ENCODE results near the gene SNAPC4. TPM values are rescaled to one million over a fixed set of nuclear protein-coding genes. Genes with fewer than 3 reads are reported as not detected.
A peak's percentile ranks its signal among the peaks of the same experiment; 100 is the strongest.

Gene SNAPC4, protein sequence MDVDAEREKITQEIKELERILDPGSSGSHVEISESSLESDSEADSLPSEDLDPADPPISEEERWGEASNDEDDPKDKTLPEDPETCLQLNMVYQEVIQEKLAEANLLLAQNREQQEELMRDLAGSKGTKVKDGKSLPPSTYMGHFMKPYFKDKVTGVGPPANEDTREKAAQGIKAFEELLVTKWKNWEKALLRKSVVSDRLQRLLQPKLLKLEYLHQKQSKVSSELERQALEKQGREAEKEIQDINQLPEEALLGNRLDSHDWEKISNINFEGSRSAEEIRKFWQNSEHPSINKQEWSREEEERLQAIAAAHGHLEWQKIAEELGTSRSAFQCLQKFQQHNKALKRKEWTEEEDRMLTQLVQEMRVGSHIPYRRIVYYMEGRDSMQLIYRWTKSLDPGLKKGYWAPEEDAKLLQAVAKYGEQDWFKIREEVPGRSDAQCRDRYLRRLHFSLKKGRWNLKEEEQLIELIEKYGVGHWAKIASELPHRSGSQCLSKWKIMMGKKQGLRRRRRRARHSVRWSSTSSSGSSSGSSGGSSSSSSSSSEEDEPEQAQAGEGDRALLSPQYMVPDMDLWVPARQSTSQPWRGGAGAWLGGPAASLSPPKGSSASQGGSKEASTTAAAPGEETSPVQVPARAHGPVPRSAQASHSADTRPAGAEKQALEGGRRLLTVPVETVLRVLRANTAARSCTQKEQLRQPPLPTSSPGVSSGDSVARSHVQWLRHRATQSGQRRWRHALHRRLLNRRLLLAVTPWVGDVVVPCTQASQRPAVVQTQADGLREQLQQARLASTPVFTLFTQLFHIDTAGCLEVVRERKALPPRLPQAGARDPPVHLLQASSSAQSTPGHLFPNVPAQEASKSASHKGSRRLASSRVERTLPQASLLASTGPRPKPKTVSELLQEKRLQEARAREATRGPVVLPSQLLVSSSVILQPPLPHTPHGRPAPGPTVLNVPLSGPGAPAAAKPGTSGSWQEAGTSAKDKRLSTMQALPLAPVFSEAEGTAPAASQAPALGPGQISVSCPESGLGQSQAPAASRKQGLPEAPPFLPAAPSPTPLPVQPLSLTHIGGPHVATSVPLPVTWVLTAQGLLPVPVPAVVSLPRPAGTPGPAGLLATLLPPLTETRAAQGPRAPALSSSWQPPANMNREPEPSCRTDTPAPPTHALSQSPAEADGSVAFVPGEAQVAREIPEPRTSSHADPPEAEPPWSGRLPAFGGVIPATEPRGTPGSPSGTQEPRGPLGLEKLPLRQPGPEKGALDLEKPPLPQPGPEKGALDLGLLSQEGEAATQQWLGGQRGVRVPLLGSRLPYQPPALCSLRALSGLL (N-terminal part only)
- 10 to 100 TPM in 3 of 4 donors, 1 to 10 TPM in 1; 7.6 to 14.2 (median 12.3) TPM for polyA plus RNA-seq (ENCODE audit: insufficient read length in 4 of 4)

DNA sequence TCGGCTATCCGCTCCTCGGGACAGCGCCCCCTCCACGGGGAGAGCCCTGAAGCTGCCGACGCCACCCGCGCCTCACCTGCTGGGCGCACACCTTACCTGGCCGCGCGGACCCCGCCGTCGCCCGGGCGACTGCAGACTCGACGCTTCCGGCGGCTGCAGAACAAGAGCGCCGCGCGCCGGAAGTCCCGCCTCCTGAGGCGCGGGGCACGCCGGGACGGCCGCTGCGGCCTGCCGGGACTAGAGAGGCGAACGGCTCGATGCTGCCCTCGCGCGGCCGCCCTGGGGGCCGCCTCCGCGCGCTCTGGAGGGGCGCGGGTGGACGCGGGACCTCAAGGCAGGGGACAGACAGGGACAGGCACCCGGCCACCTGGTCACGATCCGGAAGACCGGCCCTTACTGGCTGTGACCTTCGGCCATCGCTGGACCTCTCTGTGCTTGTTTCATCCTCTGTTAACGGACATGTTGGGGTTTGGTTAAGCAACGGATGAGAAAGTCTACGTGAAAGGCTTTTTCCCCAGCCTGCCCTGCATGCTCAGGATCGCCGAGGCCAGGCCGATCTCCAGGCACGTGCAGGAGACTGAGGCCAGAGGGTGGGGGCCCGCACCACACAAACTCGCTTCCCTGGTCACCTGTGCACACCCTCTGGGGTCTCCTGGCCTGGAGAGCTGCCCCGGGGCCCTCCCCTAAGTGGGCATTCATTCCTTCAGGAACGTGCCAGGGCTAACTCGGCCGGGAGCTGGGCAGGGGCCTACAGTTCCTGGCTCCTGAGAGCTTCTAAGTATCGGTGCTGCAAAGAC, at the start of gene SNAPC4:
Gene SNAPC4, minus strand, starts transcription at position 133 of the 797 bp plus-strand sequence. CDS start 1,742 bp downstream, outside the sequence.
- peak; percentile 57 to 76 (median 72) for DNase-seq (ENCODE audit: low read depth in 4 of 4, low spot score in 3 of 4)

DNA sequence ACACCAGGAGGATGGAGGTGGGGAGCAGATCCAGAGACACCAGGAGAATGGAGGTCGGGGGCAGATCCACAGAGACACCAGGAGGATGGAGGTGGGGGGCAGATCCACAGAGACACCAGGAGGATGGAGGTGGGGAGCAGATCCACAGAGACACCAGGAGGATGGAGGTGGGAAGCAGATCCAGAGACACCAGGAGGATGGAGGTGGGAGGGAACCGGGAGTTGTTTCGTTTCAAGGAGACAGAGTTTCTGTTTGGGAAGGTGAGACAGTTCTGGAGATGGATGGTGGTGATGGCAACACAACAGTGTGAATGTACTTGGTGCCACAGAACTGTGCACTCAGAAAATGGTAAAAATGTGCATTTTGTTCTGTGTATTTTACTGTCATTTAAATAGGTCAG, 48.7 kb upstream of the SNAPC4 start:
- DNase-seq (ENCODE audit: low read depth in 4 of 4, low spot score in 3 of 4): no peak

DNA sequence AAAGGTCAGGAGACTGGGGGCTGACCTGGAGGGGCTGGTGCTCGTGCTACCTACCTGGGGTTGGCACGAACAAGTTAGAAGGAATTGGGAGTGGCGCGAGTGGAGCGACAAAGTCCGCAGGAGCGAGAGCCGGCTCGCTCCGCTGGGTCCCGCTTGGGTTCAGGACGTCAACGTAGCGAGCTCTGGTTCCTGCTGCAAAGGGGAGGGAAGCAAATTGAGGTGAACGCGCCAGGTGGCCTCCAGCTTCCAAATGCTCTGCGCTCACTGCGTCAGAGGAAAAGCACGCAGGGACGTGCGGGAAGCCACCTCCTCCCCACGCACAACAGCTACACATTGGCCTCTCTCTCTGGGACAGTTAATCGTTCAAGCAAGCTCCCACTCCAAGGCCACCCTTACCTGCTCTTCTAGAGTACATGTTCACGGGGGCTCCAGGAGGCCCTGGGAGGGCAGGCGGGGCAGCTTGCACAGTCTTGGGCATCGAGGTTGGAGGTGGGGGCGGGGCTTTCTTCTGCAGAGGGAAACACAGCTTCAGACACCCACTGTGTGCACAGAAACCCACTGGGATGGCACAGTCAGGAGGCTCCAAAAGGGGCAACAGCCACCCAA, 47.3 kb upstream of the SNAPC4 start:
- no peak for DNase-seq (ENCODE audit: low read depth in 4 of 4, low spot score in 3 of 4)

DNA sequence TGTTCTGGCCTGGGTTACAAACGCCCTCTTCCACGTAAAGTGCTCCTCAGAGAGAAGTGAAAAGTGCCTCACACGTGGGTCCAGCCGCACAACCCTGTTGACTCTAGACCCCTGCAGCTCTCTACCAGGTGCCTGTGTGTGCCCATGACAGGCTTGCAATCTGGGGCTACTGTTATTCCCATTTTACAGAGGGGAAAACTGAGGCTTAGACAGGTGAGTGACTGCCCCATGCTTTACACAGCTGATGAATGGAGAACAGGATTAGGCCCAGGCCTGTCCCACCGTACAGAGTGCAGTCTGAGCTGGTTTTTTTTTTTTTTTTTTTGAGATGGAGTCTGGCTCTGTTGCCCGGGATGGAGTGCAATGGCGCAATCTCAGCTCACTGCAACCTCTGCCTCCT, 45.8 kb upstream of the SNAPC4 start:
- DNase-seq (ENCODE audit: low read depth in 4 of 4, low spot score in 3 of 4): no peak

DNA sequence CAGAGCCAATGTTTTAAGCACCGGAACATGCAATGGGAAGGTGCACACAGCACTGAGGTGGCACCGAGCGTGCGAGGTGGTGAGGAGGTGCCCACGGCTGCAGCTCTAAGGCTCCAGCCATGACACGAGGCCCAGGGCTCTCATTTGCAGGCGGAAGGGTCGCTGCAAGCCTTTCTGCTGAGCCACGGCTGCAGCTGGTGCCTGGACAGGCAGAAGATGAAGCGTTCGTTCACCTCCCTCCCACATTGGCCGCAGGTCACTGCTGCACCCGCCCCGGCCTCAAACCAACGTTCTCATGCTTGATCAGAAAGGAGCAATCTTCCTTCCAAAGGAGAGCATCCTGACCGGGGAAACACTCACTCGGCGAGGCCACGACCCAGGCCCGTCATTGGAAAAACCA, 44.1 kb upstream of the SNAPC4 start:
- DNase-seq (ENCODE audit: low read depth in 4 of 4, low spot score in 3 of 4): no peak

DNA sequence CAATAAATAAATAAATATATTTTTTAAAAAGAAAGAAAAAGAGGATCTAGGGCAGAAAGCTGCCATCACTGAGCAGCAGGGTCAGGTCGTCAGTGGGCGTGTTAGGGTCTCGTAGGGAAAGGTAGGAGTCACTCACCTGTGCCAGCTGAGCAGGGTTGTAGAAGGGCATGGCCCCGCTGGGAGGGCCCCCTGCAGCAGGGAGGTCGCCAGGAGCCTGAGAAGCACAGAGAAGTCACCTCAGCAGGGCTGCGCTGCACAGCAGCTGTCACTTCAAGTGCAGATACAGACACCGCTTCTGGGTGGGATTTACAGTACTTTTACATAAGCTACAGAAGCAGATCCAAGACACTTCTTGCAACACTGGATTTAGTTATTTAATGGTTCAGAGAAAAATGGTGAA, 43.7 kb upstream of the SNAPC4 start:
- no peak for DNase-seq (ENCODE audit: low read depth in 4 of 4, low spot score in 3 of 4)

DNA sequence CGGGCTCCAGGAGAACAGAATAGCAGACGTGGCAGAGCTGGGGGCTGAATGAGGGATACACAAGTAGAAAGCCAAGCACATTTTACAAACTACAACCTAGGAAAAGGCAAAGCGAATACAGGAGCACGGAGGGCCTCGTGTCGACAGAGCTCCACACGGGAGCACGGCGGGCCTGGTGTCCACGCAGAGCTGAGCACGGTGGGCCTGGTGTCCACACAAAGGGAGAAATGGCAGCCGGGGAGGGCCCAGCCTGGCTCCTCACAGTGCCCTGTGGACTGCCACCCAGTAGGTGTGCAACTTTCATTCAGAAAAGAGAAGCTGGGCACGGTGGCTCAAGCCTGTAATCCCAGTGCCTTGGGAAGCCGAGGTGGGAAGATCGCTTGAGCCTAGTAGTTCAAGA, 43.1 kb upstream of the SNAPC4 start:
- DNase-seq (ENCODE audit: low read depth in 4 of 4, low spot score in 3 of 4): no peak

DNA sequence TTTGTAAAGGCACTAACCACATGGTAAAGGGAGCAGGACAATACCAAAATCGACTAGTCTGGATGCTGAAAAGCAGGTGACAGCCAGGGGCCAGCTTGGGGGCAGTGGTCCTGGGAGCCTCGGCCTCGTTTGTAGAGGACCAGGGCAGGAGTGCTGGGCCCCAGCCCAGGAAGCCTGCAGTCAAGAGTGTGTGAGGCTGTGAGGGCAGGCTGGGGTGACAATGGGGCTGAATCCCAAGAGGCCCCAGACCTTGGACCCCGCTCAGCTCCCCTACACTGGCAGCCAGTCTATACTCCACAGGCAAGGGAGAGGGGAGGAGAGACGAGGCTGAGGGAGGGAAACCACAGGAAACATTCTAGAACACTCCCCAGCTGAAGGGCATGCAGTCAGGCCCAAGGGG, 42.3 kb upstream of the SNAPC4 start:
- no peak for DNase-seq (ENCODE audit: low read depth in 4 of 4, low spot score in 3 of 4)

DNA sequence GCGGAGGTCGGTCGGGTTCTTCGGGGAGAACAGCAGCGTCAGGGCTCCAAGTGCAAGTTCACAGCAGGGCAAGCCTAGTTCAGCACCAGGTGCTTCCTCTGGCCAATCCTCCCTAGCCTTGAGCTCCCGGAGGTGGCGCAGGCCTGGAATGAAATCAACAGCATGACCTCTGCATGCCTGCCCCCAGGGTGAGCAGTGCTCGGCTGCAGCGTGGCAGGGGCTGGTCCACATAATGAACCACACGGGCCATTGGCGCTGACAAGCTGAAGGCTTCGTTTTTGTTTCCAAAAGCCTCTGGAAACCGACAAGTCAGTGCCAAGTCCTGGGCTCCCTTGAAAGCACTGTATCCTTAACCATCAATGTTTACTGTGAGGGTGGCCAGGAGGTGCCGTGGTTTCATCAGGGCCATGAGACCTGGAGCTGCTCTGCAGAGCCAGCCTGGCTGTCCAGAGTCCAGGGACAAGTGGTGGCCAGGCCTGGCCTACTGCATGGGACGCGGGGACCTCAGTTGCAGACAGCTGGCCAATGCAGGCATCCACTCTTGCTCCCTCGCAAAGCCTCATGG, 41.8 kb upstream of the SNAPC4 start:
- no peak for DNase-seq (ENCODE audit: low read depth in 4 of 4, low spot score in 3 of 4)

DNA sequence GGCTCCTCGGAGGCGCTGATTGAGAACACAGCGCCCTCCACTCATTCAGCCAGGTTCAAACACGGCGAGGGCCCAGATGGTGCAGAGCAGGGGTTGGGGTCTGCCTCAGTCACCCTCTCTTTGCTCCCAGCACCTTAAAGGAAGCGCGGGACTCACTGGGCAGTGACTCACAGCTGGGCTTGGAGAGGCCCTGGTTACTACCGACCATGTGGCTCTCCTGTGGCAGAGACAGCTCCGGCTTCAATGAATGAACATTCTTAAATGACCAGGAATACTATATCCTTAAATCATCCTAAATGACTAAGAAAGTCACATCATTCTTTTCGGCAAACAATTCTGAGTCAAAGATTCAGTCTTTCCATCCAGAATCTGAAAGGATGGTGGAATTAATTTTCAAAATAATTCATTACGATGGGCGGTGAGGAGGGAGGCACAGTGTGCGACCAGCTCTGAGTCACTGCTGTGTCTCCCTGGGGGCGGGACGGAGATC, 41.3 kb upstream of the SNAPC4 start:
- no peak for DNase-seq (ENCODE audit: low read depth in 4 of 4, low spot score in 3 of 4)

DNA sequence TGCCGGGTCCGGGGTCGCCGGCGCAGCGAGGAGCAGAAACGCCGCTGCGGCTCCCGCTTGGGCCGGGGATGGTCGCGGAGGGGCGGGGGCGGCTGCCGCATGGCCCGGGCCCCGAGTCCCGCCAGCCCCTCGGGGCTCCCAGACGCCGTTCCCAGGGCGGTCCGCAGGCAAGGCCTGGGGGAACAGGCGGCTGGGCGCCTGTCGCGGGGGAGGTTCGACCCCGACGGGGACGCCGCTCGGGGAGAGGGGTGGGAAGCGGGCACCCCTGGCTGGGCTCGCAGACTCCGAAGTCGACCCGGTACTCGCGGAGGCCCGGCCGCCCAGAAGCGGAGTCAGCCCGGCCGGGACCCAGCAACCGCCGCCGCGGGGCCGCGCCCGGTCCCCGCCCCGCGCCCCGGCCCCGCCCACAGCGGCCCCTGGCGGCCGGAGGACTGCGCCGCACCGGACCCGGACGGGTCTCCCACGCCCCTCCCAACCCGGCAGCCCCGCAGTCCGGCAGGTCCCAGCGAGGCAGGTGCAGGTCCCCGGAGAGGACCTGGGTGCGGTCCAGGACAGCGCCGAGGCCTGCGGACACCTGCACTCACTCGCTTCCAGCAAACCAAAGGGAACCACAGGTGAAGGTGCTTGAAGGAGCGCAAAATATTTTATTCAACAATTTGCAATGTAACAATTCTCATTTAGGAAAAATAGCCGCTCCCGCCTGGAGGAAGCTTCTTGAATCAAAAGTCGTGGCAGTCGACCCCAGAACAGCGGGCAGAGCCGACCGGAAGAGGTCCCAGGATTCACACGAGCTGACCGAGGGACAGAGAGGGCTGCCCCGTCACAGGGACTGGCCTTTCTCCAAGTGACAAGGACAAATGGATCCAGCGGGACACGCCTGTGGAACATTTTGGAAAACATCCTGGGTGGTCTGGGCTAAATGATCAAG, 39.8 kb upstream of the SNAPC4 start, which contains the start of gene INPP5E:
Gene INPP5E, minus strand, starts transcription at position 365 of the 928 bp plus-strand sequence. CDS start 426 bp downstream, outside the sequence.
- DNase-seq (ENCODE audit: low read depth in 4 of 4, low spot score in 3 of 4): peak; percentile 19 to 57 (median 47)

DNA sequence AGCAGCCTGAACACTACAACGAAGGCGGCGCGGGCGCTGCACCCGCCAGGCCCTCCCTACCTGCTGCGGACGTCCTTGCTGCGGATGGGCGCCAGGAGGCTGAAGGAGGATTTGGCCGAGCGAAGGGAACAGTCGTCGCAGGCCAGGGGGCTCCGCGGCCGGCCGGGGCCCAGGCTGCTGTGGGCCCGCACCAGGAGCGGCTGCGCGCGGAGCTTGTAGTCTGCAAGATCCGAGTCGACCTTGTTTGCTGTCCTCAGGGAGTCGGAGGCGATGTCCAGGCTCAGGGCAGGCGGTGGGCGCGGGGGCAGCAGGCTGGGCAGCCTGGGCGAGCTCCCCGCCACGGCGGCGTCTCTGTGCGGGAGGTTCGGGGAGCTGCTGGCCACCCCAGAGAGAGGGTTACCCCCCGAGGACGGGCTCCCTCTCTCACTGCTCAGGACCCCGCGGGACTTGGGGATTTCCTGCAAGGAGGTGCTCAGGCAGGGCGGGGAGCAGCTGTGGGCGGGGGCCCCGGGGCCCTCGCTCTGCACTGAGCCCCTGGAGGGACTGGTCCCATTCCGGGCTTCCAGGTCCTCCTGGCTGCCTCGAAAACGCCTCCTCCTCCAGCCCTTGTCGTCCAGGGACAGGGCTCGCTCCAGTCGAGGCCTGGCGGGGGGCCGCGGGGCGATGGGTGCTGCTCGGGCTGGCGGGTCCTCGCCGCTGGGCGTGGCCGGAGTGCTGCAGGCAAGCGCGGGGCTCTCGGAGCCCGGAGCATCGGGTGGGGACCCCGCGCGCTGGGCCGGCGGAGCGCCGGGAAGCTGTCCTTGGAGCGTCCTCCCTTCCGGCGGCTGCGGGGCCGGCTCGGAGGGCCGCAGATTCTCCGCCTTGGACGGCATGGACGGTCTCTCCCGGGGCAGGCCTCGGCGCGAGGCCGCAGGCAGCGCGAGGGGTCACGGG, 38.8 kb upstream of the SNAPC4 start:
- no peak for DNase-seq (ENCODE audit: low read depth in 4 of 4, low spot score in 3 of 4)

DNA sequence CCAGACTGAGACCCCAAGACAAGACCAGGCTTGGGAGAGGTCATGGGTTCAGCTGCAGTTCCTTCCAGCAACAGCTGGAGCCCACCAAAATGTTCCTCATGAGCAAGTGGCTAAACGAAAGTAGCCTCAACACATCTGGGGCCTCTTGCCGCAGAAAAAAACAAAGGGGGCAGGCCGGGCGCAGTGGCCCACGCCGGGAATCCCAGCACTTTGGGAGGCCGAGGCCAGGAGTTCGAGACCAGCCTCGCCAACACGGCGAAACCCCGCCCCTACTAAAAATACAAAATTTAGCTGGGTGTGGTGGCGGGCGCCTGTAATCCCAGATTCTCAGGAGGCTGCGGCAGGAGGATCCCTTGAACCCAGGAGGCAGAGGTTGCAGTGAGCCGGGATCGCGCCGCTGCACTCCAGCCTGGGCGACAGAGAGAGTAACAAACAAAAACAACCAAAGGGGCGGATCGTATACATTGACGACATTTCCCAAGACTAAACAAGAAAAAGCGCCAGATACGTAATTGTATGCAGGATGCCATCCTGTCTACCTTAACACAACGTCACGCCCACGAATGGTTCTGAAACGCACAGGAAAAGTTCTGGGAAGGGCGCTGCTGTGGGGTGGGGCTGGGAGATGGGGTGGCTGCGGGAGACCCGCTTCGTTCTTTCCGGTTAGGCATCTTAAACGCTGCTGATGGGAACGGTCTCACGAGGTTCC, 38.0 kb upstream of the SNAPC4 start:
- DNase-seq (ENCODE audit: low read depth in 4 of 4, low spot score in 3 of 4): no peak

DNA sequence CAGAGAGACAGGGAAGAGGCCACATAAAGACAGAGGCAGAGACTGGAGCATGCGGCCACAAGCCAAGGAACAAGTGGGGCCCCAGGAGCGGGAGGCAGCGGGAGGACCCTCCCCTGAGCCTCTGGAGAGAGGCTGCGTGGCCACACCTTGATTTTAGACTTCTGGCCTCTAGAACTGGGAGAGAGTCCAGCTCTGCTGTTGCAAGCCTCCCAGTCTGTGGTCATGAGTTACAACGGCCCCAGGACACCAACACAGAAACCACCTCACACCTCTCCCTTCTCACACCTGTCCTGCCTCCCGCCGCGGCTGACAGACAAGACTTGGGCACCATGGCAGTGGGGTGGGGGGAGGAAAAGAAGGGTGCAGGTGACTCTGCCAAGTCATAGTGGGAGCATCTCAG, 37.5 kb upstream of the SNAPC4 start:
- DNase-seq (ENCODE audit: low read depth in 4 of 4, low spot score in 3 of 4): no peak

DNA sequence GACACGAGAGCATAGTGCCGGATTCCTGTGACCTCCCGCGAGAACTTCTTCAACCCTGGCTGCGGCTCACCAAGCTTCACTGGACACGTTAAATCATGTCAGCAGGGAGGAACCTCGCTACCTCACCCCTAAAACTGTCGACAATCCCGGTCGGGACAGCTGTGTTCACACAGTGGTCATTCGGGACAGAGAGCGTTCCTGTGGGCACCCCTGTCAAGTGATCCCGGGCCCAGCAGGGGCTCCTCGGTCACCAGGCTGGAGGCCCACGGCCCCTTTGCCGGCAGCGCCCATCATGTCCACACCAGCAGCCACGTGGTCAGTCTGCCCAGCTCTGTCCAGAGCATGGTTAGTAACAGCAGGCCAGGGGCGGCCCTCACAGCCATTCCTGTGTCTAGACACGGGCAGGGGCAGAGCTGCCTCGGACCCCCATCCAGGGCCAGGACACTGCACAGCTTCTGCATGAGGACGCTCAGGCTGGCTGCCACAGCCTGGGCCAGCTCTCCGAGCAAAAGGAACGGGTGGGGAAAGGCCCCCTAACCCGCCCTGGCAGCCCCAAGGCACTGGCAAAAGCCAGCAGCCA, 36.2 kb upstream of the SNAPC4 start:
- no peak for DNase-seq (ENCODE audit: low read depth in 4 of 4, low spot score in 3 of 4)

Data from left renal pelvis (tissue), 4 donors.